GM21390 (cell line): ENCODE results near the gene HNRNPUL1.

Experiments used
- ATAC-seq: cut with Tn5 transposase; IDR thresholded peaks from one replicate; pipeline ENCODE4 v1.9.1; 2021; ENCODE audit not compliant: unreplicated experiment

Gene HNRNPUL1

DNA sequence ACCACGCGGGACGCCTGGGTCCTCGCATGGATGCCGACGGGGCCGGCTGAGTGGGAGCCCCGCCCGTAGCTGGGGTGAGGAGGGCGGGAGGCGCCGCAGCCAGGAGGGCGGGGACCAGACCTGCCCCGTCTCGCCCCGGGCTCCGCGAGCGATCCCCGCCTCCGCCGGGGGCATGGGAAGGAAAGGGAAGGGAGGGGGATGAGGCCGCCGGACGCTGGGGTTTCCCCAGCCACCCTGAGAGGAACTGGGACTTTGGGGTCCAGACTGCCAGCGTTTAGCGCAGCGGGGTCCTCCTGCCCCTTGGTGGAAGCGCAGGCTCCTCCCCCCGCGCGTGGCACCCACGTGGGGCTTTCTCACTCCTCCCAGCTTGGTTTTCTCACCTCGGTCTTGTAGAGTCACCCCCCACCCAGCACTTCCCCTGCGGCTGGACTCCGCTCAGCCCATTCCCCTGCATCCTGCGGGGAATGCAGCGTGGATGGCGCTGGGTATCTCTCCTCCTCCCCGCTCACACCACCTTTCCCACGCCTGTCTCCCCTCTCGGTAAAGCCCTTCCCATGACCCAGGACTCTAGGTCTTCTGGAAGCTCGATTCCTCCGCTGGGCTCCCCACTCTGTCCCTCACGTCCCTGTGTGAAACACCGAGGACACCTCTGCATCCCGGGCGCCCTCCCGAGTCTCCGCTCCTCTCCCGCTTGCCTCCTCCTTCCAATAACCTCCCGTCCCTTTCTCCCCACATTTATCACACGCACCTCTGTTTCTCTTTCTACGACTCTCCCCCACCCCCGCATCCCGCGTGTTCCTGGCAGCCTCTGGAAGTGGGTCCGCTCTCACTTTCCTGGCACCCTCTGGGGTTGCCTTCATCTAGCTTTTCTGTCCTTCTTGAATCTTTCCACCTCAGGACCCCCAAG is 87.4 kb downstream of the HNRNPUL1 start:
- peak; percentile 48 for ATAC-seq

DNA sequence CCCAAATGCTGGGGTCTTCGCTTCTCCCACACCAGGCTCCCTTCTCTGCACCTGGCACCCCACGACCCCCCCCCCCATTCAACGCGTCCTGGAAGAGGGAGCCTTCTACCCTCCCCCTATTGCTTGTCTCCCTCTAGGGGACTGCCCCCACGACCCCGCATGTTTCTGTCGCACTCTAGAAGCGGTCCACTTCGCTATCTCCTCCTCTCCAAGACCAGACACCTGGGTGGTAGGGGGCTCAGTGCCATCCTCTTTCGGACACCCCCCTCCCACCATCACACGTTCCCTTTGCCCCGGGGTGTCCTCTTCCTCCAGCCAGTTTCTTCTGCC is 88.1 kb downstream of the HNRNPUL1 start:
- no peak for ATAC-seq

- ATAC-seq: no peak
These were observed 88.7 kb downstream of the HNRNPUL1 start for GRCh38 chr19:41352609-41353465.

DNA sequence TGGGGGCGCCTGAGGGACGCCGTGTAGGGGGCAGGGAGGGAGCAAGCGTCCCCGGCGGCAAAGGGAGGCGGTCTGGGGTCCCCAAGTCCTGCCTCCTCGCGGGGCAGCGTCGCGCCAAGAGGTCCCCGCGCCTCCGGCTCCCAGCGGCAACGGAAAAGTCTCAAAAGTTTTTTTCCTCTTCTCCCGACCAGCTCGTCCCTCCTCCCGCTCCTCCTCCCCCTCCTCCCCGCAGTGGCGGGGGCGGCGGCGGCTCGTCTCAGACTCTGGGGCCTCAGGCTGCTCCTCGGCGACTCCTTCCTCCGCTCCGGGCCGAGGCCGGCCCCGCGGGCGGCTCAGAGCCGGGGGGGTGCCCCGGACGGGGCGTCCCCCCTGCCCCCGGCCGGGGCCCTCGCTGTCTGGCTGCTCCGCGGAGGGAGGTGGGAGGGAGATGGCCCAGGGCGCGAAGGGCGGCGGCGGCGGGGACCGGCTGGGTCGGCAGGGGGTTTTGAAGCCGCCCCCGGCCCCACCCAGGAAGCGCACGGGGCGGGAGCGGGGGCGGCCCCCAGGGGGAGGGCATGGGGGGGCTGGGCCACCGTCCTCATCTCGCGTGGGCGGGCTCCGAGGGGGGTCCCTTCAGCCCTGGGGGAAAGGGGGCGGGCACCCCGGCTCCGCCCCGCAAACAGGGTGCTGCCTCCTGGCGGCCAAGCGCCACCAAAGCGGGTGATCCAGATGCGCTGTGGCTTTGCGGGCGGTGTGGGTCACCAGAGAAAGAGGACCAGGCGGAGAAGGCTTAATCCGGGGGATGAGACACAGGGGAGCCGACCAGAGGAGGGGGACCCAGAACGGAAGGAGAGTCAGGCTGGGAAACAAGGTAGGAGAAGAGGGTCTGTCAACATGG is 89.5 kb downstream of the HNRNPUL1 start, which contains the start of gene TGFB1:
TGFB1 (minus strand) TSS at position 457 of the 877 bp plus-strand sequence. CDS start 878 bp downstream, outside the sequence.
- ATAC-seq: no peak

DNA sequence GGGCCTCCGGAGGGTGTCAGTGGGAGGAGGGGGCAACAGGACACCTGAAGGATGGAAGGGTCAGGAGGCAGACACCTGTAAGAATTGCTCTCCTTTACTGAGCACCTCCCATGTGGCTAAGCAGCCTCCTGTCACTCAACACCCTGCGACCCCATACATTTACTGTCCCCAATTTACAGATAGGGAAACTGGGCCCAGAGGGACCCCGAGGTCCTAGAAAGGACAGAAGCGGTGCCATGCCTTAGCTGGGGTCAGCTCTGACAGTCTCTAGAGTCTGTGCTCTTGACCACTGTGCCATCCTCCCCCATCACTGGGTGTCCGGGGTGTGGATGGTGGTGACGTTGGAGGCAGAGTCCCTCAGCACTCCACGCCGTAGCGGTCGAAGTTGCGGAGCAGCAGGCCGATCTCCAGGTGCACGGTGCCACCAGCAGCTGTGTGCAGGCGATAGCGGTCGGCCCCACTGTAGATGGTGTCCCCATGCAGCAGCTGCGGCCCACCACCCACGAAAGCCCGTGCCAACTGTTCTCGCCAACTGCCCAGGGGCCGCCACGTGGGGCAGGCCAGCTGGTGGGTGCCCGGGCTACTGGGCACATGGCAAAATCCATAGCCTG is 90.3 kb downstream of the HNRNPUL1 start:
- no peak for ATAC-seq

DNA sequence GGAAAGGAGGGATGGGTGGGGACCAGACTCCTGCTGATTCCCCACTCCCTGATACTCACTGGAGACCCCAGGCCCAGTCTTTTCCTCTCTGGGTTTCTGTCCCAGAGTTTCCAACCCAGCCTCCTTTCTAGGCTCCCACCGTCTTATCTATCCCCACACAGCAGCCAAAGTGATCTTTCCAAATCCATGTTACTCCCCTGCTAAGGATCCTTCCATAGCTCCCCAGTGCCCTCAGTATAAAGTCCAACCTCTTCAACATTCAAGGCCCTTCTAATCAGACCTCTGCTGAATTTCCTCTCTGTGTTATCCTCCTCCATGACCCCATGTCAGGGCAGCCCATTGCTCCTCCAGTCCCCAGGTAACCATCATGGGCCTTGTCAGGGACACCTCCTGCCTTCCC is 90.9 kb downstream of the HNRNPUL1 start:
- ATAC-seq: no peak

- ATAC-seq: no peak
These were observed 91.6 kb downstream of the HNRNPUL1 start for GRCh38 chr19:41355802-41356201.

DNA sequence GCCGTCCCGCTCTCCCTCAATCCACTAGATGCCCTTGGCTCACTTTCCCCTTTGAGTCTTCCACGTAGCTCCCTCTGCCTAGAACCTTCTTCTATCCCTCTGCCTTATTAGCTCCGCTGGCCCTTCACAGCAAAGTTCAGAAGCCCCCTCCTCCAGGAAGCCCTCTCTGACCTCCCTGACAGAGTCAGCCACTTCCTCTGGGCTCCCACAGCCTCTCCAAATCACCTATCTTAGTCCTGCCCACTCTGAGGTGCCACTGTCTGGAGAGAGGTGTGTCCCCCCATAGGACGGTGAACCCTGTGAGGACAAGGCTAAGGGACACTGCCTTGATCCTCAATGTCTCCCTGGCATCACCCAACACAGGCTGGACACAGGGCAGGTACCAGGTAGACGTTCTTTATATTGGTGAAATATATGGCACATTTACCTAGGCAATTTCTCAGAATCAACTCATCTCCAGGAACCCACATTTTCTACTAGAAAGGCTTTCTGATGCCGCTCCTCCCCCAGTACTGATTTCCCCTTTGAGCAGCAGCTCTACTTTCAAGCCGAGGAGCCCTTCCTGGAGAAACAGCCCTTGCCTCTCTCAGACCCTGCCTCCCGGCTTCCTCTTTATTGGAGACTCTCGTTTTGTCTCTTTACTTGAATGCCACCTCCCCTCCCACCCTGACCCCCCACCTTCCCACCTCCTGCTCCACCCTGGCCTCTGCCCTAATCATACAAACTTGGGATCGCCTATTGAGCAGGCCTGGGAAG is 93.0 kb downstream of the HNRNPUL1 start:
- no peak for ATAC-seq
